ENCODE measurements around the gene OR1D5. TPM values are rescaled to one million over a fixed set of nuclear protein-coding genes. Genes with fewer than 3 reads are reported as not detected.

OR1D5 gene
- total RNA-seq, 2 experiments from 2014 or later = not detected

DNA sequence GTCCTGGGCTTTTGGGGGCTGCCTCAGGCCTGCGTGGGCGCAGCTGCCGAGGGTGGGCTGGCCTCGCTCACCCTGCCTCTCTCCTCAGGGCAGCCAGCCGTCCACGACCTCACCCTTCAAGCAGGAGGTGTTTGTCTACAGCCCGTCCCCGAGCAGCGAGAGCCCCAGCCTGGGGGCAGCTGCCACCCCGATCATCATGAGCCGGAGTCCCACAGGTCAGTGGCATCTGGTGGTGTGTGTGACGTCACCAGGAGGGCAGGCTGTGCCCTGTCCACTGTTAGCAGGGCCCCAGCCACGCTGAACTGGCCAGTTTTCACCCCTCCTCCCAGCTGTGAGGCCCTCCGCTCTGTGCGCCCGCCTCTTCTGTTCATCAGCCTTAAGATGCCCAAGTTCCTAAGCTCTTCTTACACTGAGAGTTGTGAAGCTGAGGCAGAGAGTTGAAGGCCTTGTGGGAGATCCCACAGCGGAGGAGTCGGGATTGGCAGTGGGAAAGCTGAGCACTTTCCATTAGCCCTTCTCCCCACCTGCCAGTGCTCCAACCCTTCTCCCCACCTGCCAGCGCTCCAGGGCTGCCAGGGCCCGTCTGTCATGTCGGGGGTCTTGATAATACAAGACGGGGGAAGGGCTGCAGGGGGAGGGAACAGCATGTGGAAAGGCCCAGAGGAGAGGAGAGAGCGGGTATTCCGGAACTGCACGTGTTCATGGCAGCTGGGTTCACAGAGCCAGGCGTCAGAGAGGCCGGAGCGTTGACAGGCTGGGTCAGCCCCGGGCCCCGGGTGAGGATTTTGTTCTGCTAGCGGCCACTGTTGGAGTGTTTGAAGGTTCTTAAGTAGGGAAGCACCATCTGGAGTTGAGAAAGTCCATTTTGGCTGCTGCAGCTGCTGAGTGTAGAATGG lies 36.3 kb downstream of the OR1D5 start:
- Histone ChIP-seq H3K4me2 (ENCODE audit: low read length) (no peak overlapping the region), H3K4me1 (ENCODE audit: insufficient read depth, low read length, poor library complexity, severe bottlenecking) (no peaks in the 10 kb centered on the region), H3K36me3 (ENCODE audit: insufficient read depth, low read length) (peaks cover 60% of the 10 kb centered on the region), H3K79me2 (ENCODE audit: insufficient read depth, low read depth, low read length) (no peaks in the 10 kb centered on the region), H2AFZ (ENCODE audit: low read length) (no peak overlapping the region), H3K4me3 (ENCODE audit: low read depth, low read length, poor library complexity, severe bottlenecking) (no peak overlapping the region), H4K20me1 (ENCODE audit: insufficient read depth, low read length) (no peaks in the 10 kb centered on the region), H3K27ac (ENCODE audit: low read depth, low read length, poor library complexity, severe bottlenecking) (no peak overlapping the region), H3K9me3 (ENCODE audit: low read length) (peaks cover 14% of the 10 kb centered on the region; the same call in 1 of the 2 replicates), H3K9me2 (ENCODE audit: insufficient read depth, low read length) (no peaks in the 10 kb centered on the region)
- BruUV-seq (replicated peaks) = no TSS peak
- ChIA-PET CTCF (ENCODE audit: unreplicated experiment) (no interaction called here), POLR2A (no interaction called here)
- TF ChIP-seq, protein P1, sequence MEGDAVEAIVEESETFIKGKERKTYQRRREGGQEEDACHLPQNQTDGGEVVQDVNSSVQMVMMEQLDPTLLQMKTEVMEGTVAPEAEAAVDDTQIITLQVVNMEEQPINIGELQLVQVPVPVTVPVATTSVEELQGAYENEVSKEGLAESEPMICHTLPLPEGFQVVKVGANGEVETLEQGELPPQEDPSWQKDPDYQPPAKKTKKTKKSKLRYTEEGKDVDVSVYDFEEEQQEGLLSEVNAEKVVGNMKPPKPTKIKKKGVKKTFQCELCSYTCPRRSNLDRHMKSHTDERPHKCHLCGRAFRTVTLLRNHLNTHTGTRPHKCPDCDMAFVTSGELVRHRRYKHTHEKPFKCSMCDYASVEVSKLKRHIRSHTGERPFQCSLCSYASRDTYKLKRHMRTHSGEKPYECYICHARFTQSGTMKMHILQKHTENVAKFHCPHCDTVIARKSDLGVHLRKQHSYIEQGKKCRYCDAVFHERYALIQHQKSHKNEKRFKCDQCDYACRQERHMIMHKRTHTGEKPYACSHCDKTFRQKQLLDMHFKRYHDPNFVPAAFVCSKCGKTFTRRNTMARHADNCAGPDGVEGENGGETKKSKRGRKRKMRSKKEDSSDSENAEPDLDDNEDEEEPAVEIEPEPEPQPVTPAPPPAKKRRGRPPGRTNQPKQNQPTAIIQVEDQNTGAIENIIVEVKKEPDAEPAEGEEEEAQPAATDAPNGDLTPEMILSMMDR (conservative IDR thresholded peaks at IDR 0.05; ENCODE audit: low read length) = no peak
- no peak for TF ChIP-seq EZH2phosphoT487 (IDR thresholded peaks at IDR 0.05; ENCODE audit: borderline replicate concordance, low read depth, low read length)
- intact Hi-C loops (cut with micrococcal nuclease; ENCODE audit: unreplicated experiment) = no loop called here
- no peak for DNase-seq (ENCODE audit: low spot score)

DNA sequence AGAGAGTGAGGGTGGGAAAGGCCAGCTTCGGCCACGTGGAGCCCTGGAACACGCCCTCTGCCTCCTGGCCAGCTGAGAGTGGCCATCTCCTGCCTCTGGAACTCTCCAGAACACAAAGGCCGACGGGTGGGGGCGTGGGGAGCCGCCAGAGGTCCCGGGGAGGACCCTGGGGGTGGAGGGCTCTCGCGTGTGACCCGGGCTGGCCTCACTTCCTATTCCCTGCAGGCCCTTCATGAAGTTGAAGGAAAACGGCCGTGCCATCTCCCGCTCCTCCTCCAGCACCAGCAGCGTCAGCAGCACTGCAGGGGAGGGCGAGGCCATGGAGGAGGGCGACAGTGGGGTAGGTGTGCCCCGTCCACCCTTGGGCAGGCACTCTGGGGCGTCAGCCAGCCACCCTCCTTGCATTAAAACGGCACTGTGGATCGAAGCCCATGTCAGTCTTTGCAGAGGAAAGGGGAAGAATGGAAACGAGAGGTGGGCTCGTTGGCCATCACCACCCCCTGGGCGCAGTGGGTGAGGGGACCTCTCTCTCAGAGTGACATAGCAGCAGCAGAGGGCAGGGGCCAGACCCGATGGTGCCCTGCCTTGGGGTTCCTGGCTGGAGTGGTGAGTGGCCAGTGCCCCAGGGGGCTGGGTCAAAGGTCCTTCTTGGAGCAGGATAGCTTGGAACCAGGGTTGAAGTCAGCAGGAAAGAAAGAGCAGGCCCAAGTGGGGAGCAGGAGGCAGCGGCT lies 37.1 kb downstream of the OR1D5 start:
- no peaks in the 10 kb centered on the region for H4K20me1 ChIP-seq (ENCODE audit: insufficient read depth, low read length)
- intact Hi-C loops (cut with micrococcal nuclease; ENCODE audit: unreplicated experiment) = no loop called here
- CTCF ChIA-PET (ENCODE audit: unreplicated experiment) = no interaction called here

More for the DNA sequence above, 37.1 kb downstream of the OR1D5 start:
- H3K4me3 ChIP-seq (ENCODE audit: low read depth, low read length, poor library complexity, severe bottlenecking) = no peak overlapping the region
- no peak overlapping the region for H2AFZ ChIP-seq (ENCODE audit: low read length)
- H3K4me2 ChIP-seq (ENCODE audit: low read length) = no peak overlapping the region
- H3K36me3 ChIP-seq (ENCODE audit: insufficient read depth, low read length) = peaks cover 68% of the 10 kb centered on the region
- H3K9me3 ChIP-seq (ENCODE audit: low read length) = peaks cover 18% of the 10 kb centered on the region; the same call in 1 of the 2 replicates
- H3K27ac ChIP-seq (ENCODE audit: low read depth, low read length, poor library complexity, severe bottlenecking) = no peak overlapping the region
- no peaks in the 10 kb centered on the region for H3K79me2 ChIP-seq (ENCODE audit: insufficient read depth, low read depth, low read length)
- no peaks in the 10 kb centered on the region for H3K9me2 ChIP-seq (ENCODE audit: insufficient read depth, low read length)
- POLR2A ChIA-PET = no interaction called here
- TF ChIP-seq, protein P1 (conservative IDR thresholded peaks at IDR 0.05; ENCODE audit: low read length) = no peak
- TF ChIP-seq EZH2phosphoT487 (IDR thresholded peaks at IDR 0.05; ENCODE audit: borderline replicate concordance, low read depth, low read length) = no peak
- H3K4me1 ChIP-seq (ENCODE audit: insufficient read depth, low read length, poor library complexity, severe bottlenecking) = no peaks in the 10 kb centered on the region
- no TSS peak for BruUV-seq (replicated peaks)
- no peak for DNase-seq (ENCODE audit: low spot score)

Measured in OCI-LY7 (cell line).